Fibroblast of skin of abdomen (primary cell): ENCODE results near the gene XAGE2. TPM values are rescaled to one million over a fixed set of nuclear protein-coding genes. Genes with fewer than 3 reads are reported as not detected.
"Not testable (repeated sequence)": the region's sequence is repeated elsewhere in the genome, so short reads cannot be mapped to it uniquely, and the experiment has no call there.

Experiments
- DNase-seq: peaks from one replicate; pipeline ENCODE4 v3.0.0-alpha.2; 2013
- polyA plus RNA-seq, 2 experiments: library from polyadenylated mRNA; unstranded; fragments of 120-200 nt; gene quantifications; one replicate each; pipeline ENCODE4 v1.2.1, GENCODE V29; 2013; ENCODE audit not compliant: insufficient read length in 2 of 2

Gene XAGE2
- not detected for polyA plus RNA-seq (2013, experiment 1 of 2; ENCODE audit: insufficient read length)
- not detected for polyA plus RNA-seq (2013, experiment 2 of 2; ENCODE audit: insufficient read length)

DNA sequence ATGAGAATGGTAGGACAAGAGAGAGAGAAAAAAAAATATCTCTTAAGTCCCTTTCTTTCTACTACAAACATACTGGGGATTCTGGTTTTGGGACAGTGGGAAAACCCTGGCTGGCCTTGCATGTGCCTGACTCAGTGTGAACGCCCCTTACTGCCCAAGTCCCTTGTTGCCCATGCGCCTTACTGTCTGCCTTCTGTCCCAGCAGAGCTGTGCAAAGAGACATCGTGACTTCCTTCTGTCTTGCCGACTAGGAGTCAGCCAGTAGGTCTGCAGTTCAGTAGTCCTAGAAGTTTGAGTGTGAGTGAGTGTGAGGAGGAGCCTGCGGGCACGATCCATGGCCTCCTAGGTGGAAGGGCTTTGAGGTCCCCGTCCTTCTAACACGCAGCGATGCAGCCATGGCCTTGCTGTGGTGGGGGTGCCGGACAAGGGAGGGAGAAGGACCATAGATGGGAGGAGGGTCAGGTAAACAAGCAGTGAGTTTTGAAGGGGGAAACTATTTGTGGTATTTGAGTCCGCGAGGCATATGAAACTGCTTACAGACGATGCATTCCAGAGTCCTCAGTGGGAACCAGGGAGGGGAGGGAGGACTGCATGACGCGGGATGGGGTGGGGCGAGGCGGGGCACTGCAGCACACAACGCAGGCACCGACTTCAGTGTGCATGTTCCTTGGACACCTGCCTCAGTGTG, at the start of gene XAGE2:
Gene XAGE2, plus strand, starts transcription at position 654 of the 688 bp plus-strand sequence. CDS start 994 bp downstream, outside the sequence.
- DNase-seq: no peak

- DNase-seq: no peak
Observed at GRCh38 chrX:52337410-52337809, 31.4 kb upstream of the XAGE2 start.

DNA sequence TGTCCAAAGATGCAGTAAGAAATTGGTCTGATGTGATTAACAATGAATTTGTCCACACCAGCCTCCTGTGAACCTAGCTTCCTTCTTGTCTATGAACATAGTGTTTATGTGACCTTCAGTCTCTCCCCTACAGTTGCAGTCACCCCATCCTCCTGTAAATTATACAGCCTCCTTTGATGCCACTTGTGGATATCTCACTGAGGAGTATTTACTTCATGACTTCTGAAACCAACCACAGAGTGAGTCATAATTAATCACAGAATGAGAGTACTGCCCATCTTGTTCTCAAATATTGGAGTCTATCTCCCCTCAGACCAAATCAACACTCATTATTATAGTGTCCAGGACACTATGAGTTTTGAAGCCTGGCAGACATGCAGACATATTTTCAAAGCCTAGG, 27.3 kb upstream of the XAGE2 start:
- DNase-seq: no peak

GRCh38 chrX:52343131-52343530, 25.7 kb upstream of the XAGE2 start:
- not testable (repeated sequence) for DNase-seq

- peak; percentile 26 for DNase-seq
Observed at GRCh38 chrX:52345402-52345801, 23.4 kb upstream of the XAGE2 start.

- DNase-seq: peak; percentile 4
Observed at GRCh38 chrX:52346174-52347165, 22.4 kb upstream of the XAGE2 start.

- no peak for DNase-seq
Observed at GRCh38 chrX:52349681-52350080, 19.1 kb upstream of the XAGE2 start.

GRCh38 chrX:52352551-52352950, 16.3 kb upstream of the XAGE2 start:
- no peak for DNase-seq

- no peak for DNase-seq
Observed at GRCh38 chrX:52353838-52354237, 15.0 kb upstream of the XAGE2 start.

- DNase-seq: no peak
Observed at GRCh38 chrX:52355108-52355507, 13.7 kb upstream of the XAGE2 start.

GRCh38 chrX:52359614-52360232, 9.1 kb upstream of the XAGE2 start:
- DNase-seq: no peak

DNA sequence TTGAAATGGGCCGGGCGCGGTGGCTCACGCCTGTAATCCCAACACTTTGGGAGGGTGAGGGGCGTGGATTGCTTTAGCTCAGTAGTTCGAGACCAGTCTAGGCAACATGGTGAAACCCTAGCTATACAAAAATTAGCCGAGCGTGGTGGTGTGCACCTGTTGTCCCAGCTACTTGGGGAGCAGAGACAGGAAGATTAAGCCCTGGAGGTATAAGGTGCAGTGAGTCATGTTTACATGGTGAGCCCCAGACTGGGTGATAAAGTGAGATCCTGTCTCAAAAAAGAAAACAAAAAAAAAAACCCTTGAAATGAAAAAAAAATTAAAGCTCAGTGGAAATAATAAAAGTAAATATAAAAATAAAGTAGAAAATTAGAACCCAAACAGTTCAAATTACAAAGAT, 6.9 kb upstream of the XAGE2 start:
- DNase-seq: no peak

DNA sequence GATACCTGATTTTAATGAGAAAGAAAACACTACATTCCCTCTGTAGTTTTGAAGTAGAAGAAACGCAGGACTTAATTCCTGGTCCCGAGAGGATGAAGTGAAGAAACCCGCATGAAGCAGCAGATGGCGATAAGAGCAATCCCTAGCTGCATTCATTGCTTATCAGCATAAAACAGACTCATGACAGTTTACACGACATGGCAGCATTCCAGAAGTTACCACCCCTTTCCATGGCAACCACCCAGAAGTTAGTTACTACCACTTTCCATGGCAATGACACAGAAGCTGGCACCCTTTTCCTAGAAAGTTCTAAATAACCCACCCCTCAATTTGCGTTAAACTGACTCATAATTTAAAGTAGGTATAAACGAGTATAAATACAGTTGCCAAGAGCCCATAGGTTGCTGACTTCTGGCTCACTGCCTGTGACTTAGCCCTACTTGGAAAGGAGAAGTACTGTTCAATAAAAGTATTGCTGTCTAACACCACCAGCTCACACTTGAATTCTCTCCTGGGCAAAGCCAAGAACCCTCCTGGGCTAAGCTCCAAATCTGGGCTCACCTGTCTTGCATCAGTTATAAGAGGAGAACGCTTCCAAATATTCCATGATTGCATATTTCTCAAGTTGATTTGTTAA, 5.5 kb upstream of the XAGE2 start:
- DNase-seq: no peak

GRCh38 chrX:52378870-52379269, 10.0 kb downstream of the XAGE2 start:
- no peak for DNase-seq

- no peak for DNase-seq
Observed at GRCh38 chrX:52380993-52381392, 12.2 kb downstream of the XAGE2 start.

DNA sequence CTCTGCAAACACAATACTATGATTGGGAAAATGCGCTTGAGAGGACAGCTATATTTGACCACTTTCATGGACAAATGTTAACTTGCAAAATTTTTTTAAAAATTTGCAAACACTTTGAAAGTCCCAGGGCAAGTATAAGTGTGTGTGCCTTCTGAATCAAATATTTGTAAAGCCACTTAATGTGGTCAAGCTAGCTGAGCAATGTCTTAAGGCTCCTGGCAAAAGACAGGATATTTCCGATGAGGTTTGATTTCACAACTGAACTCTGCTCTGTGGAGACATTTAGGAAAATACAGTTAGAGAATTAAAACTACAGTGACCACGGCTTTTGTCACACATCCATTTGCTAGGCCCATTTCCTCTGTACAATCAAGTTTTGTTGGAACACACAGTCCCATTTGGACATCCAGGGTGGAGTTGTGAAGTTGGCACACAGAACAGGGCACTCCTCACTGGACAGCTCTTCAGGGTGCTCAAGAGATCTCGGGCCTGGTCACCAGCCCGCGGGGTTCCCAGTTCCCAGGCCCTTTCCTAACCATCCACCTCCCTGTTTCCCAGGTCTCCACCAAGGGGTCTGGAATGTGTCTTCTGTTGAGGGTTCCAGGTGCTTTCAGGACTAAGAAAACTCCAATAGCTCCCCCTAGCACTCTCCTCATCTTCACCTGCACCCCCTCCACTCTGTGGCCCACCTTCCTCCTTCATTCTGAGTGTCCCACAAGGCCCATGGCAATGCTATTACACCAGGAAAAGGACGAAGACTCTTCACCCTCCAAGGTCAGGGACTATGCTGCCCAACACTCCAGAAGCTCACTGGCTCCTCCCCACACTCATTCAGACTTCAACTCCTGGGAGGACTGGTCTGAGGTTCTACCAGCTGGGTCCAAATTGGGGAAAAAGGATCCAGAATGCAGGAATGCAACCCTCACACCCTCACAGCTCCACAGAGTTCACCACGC, 41.9 kb downstream of the XAGE2 start:
- DNase-seq: no peak

DNA sequence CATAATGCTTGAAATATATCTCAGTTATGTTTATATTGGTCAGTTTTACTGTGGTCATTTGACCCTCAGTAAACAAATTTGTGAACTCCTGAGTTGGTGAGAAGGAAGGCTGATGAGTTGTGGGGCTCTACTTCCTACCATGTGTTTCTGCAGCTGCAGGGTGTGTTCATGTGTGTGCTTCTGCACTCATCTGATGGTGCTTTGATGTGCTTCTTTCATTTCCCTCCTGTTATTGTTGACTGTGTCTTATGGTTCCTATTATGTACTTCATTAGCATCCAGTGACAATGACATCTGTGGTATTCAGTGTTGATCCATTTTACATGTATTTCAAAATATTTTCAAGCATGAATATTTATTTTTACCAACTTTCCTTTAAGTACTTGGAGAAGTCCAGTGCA, 46.5 kb downstream of the XAGE2 start:
- DNase-seq: no peak

DNA sequence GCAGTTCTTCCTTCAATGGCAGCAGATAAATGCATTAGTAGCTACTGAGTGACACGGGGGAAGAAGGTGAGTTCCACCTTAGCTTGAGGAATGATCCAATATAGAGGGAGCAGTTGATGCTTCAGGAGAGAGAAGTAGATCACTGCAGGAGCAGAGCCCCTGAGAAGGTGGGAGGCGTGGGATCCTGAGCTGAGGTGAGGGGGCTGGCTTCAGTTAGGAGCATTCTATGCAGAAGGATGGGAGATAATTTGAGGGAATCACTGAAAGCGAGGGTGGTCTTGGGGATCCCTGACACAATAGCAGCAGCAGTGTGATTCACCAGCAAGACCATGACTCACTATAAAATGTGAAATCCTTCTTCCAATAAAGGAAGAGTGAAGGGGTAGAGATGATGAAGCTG, 48.0 kb downstream of the XAGE2 start:
- DNase-seq: no peak

DNA sequence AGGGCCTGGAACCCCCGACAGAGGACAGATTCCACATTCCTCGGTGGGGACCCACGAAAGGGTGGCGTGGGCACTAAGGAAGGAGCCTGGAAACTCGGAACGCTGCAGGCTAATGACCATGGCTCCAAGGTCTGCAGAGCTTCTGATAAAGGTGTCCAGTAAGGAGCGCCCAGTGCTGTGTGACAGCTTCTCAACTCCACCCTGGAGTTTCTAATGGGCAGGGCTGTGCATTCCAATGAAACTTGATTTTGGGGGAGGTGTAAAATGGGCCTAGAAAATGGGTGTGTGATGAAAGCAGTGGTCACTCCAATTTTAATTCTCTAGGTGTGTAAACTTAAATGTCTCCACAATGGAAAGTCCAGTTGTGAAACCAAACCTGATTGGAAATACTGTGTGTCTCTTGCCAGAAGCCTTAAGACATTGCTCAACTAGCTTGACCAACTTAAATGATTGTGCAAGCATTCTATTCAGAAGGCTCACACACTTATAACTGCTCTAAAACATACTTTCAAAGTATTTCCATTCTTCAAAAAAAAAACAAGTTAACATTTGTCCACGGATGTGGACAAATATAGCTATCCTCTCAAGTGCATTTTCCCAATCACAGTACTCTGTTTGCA, 52.1 kb downstream of the XAGE2 start:
- peak; percentile 18 for DNase-seq

- peak; percentile 81 for DNase-seq
Observed at GRCh38 chrX:52422884-52423283, 54.1 kb downstream of the XAGE2 start.

- peak; percentile 51 for DNase-seq
Observed at GRCh38 chrX:52424656-52425055, 55.8 kb downstream of the XAGE2 start.
